IPS DF 6.9 (cell line): ENCODE data around the gene HEY2.

Experiments used
- DNase-seq: peaks from one replicate; pipeline ENCODE4 v3.0.0-alpha.2; 2013; ENCODE audit warnings: low read depth, low spot score
- H3K27ac ChIP-seq: one replicate; pipeline ENCODE4 v1.5.1; 2013; ENCODE audit warnings: low read length, control low read depth
- H3K27me3 ChIP-seq: 2 replicates; pipeline ENCODE4 v1.6.1; 2013; ENCODE audit warnings: mild to moderate bottlenecking, low read length; ENCODE audit not compliant: control insufficient read depth, insufficient read depth
- H3K36me3 ChIP-seq: 2 replicates; pipeline ENCODE4 v1.6.1; 2013; ENCODE audit warnings: low read length; ENCODE audit not compliant: control insufficient read depth, insufficient read depth
- H3K4me1 ChIP-seq: 2 replicates; pipeline ENCODE4 v1.6.1; 2013; ENCODE audit warnings: low read length; ENCODE audit not compliant: control insufficient read depth, insufficient read depth
- H3K4me3 ChIP-seq: 2 replicates; pipeline ENCODE4 v1.5.1; 2013; ENCODE audit warnings: mild to moderate bottlenecking, low read length
- H3K9me3 ChIP-seq: 2 replicates; pipeline ENCODE4 v1.6.1; 2013; ENCODE audit warnings: low read length, inconsistent platforms; ENCODE audit not compliant: control insufficient read depth, insufficient read depth
- WGBS: extraction: QIAGEN DNeasy Blood & Tissue Kit; methylation state at CpG from one replicate; pipeline ENCODE4 v1.1.7; 2013; ENCODE audit warnings: mixed read lengths, missing lambda C conversion rate; ENCODE audit not compliant: insufficient read length, insufficient coverage; 5-methylcytosine and 5-hydroxymethylcytosine counted together

Gene HEY2

GRCh38 chr6:125742464-125743120, 6.8 kb upstream of the HEY2 start:
- Histone ChIP-seq H3K36me3 (no peaks in the 10 kb centered on the region), H3K9me3 (no peaks in the 10 kb centered on the region), H3K27ac (no peak overlapping the region), H3K27me3 (no peaks in the 10 kb centered on the region; the same call in 1 of the 2 replicates), H3K4me1 (peaks cover 2% of the 10 kb centered on the region), H3K4me3 (no peak overlapping the region)
- no CpG with 5 or more reads among the region's 5 CpGs for WGBS
- no peak for DNase-seq

DNA sequence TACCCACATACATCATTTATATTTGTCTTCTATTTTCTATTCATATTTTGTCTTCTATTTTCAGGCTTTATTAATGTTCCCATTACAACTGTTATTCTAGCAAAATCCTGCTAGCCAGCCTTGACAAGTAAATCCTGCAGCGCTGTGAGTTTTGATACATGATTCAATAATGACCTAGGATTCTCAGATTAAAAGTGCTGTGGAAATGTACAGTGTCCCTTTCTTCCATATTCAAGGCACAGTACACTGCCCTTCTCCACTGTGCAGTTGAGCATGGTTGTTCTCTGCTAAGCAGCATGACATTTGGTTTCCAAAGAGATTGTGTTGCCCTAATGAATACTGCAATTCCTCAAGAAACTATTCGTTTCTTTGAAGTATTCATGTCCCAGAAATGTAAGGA, 5.8 kb upstream of the HEY2 start:
- no CpG with 5 or more reads among the region's 2 CpGs for WGBS
- Histone ChIP-seq H3K27ac (no peak overlapping the region), H3K4me3 (no peak overlapping the region)

DNA sequence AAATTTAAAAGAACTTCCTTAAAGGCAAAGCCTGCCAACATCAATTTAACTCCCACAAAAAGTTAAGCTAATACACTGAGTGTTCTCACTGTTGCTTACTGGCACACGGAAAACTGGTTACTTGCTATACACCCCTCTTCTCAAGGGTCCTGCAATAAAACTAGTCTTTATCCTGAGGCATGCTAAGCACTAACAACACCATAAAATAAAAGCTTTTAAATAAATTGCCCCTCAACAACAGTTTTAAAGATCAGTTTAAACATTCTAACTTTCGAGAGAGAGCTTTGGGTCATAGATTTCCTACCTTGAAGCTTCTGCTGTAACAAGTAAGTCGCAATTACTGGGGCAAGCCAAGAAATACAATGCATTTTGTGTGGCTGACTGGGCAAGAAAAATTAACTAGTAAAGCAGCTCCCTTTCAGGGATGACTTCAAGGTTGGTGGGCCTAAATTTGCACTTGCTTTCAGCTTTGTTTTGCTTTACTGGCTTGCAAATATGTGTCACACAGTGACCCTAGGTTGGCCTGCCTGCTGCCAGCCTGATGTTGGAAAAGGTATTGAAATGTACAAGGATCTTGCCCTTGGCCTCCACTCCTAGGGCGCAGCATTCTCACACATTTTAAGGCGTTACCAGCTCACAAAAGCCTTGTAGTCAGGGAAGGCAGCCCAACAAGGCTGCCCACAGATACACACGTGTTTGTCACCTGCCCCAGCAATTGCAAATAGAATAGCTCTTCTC, 4.0 kb upstream of the HEY2 start:
- no peak for DNase-seq
- Histone ChIP-seq H3K27me3 (peaks cover 8% of the 10 kb centered on the region; the same call in 1 of the 2 replicates), H3K4me3 (no peak overlapping the region), H3K36me3 (no peaks in the 10 kb centered on the region), H3K27ac (no peak overlapping the region), H3K9me3 (no peaks in the 10 kb centered on the region), H3K4me1 (peaks cover 2% of the 10 kb centered on the region)
- WGBS, result no CpG with 5 or more reads among the region's 6 CpGs

More for the DNA sequence above, 5.8 kb upstream of the HEY2 start:
- H3K27me3 ChIP-seq, result peaks cover 4% of the 10 kb centered on the region; the same call in 1 of the 2 replicates
- no peaks in the 10 kb centered on the region for H3K36me3 ChIP-seq
- DNase-seq, result no peak
- peaks cover 2% of the 10 kb centered on the region for H3K4me1 ChIP-seq
- H3K9me3 ChIP-seq, result no peaks in the 10 kb centered on the region

- H3K4me3 ChIP-seq, result no peak overlapping the region; the same call in 1 of the 2 replicates
- no peak overlapping the region for H3K27ac ChIP-seq
- H3K27me3 ChIP-seq, result peaks cover 8% of the 10 kb centered on the region; the same call in 1 of the 2 replicates
- no CpG with 5 or more reads among the region's 5 CpGs for WGBS
- no peaks in the 10 kb centered on the region for H3K36me3 ChIP-seq
- DNase-seq, result no peak
- H3K4me1 ChIP-seq, result peaks cover 2% of the 10 kb centered on the region
- H3K9me3 ChIP-seq, result no peaks in the 10 kb centered on the region
Observed at GRCh38 chr6:125746019-125746414, 3.4 kb upstream of the HEY2 start.

- no CpG with 5 or more reads among the region's 32 CpGs for WGBS
- Histone ChIP-seq H3K4me1 (peaks cover 2% of the 10 kb centered on the region), H3K27ac (no peak overlapping the region), H3K27me3 (peaks cover 8% of the 10 kb centered on the region; the same call in 1 of the 2 replicates), H3K9me3 (no peaks in the 10 kb centered on the region), H3K4me3 (peak overlapping the region; percentile 55; the same call in 1 of the 2 replicates), H3K36me3 (no peaks in the 10 kb centered on the region)
- no peak for DNase-seq
Observed at GRCh38 chr6:125746731-125747588, 2.5 kb upstream of the HEY2 start.

GRCh38 chr6:125747589-125748405, 1.6 kb upstream of the HEY2 start:
- no peak for DNase-seq
- Histone ChIP-seq H3K27me3 (peaks cover 8% of the 10 kb centered on the region; the same call in 1 of the 2 replicates), H3K27ac (no peak overlapping the region), H3K36me3 (no peaks in the 10 kb centered on the region), H3K4me1 (peaks cover 2% of the 10 kb centered on the region), H3K9me3 (no peaks in the 10 kb centered on the region), H3K4me3 (peak overlapping the region; percentile 55; the same call in 1 of the 2 replicates)
- no CpG with 5 or more reads among the region's 76 CpGs for WGBS

- peaks cover 8% of the 10 kb centered on the region; the same call in 1 of the 2 replicates for H3K27me3 ChIP-seq
- DNase-seq, result no peak
- no peaks in the 10 kb centered on the region for H3K36me3 ChIP-seq
- no peak overlapping the region for H3K27ac ChIP-seq
- no CpG with 5 or more reads among the region's 42 CpGs for WGBS
- no peaks in the 10 kb centered on the region for H3K9me3 ChIP-seq
- H3K4me1 ChIP-seq, result peaks cover 1% of the 10 kb centered on the region
- peak overlapping the region; percentile 55; the same call in 1 of the 2 replicates for H3K4me3 ChIP-seq
Observed at GRCh38 chr6:125748406-125749172, 843 bp upstream of the HEY2 start.

GRCh38 chr6:125749865-125750691, 646 bp downstream of the HEY2 start:
- Histone ChIP-seq H3K9me3 (no peaks in the 10 kb centered on the region), H3K4me1 (no peaks in the 10 kb centered on the region; the same call in none of the 2 replicates), H3K27me3 (peaks cover 8% of the 10 kb centered on the region; the same call in 1 of the 2 replicates), H3K27ac (no peak overlapping the region), H3K4me3 (peak overlapping the region; percentile 55), H3K36me3 (no peaks in the 10 kb centered on the region)
- no peak for DNase-seq
- no CpG with 5 or more reads among the region's 35 CpGs for WGBS
